Body of pancreas (tissue), 4 donors: ENCODE measurements around the gene PDHB. TPM values are rescaled to one million over a fixed set of nuclear protein-coding genes. Genes with fewer than 3 reads are reported as not detected.

ENCODE experiments used
- ATAC-seq: fragments of 150-250 bp; one replicate; pipeline ENCODE4 v1.9.1; 2016
- DNase-seq, 4 donors: peaks; one replicate each; pipeline ENCODE4 v3.0.0-alpha.2; 2019
- H3K27ac ChIP-seq, 4 donors: fragments of 200-600 bp; sonication (generic); 1 replicate in 3 of 4; 2 replicates in 1 of 4; pipeline versions ENCODE4 v1.5.1 to v1.6.1; 2016 to 2019; ENCODE audit warnings: mild to moderate bottlenecking in 1 of 4, mixed read lengths in 1 of 4, moderate library complexity in 1 of 4
- H3K27me3 ChIP-seq, 2 donors: fragments of 200-600 bp; sonication (generic); one replicate each; pipeline ENCODE4 v1.6.0; 2016; ENCODE audit warnings: mild to moderate bottlenecking in 1 of 2
- H3K36me3 ChIP-seq, 2 donors: fragments of 200-600 bp; sonication (generic); replicated peaks in 1 of 2; 2 replicates each; pipeline ENCODE4 v1.5.1; 2016; ENCODE audit warnings: low read depth in 2 of 2; ENCODE audit not compliant: insufficient read depth in 1 of 2
- H3K4me1 ChIP-seq: fragments of 200-600 bp; sonication (generic); one replicate; pipeline ENCODE4 v1.6.0; 2016
- H3K4me3 ChIP-seq, 2 donors: fragments of 200-600 bp; sonication (generic); 1 replicate in 1 of 2; 2 replicates in 1 of 2; pipeline ENCODE4 v1.5.1; 2016 to 2019
- H3K9me3 ChIP-seq, 3 donors: fragments of 200-600 bp; sonication (generic); 1 replicate in 2 of 3; 2 replicates in 1 of 3; pipeline ENCODE4 v1.5.1; 2016
- CTCF ChIP-seq, 7 experiments: fragments of 450-650 bp in 4 of 7; fragments of 200-600 bp in 3 of 7; sonication (generic) in 3 of 7; IDR thresholded peaks; one replicate each; pipeline ENCODE4 v1.5.1; 2016 to 2019; ENCODE audit warnings: antibody characterized with exemption in 7 of 7
- POLR2A ChIP-seq, 3 donors: fragments of 450-650 bp; IDR thresholded peaks; one replicate each; pipeline ENCODE4 v1.6.1; 2016; ENCODE audit warnings: antibody characterized with exemption in 3 of 3, mild to moderate bottlenecking in 2 of 3
- WGBS, 2 donors: methylation state at CpG; one replicate each; pipeline ENCODE4 v1.1.5; 2017; 5-methylcytosine and 5-hydroxymethylcytosine counted together
- intact Hi-C: fragments of 100-400 bp; cut with DNase I; formaldehyde crosslinking; loops from one replicate; pipeline ENCODE4 v1.15.1; 2023
- total RNA-seq, 2 donors: library from RNA; depleted of rRNA; stranded (reverse); fragments of >200 nt; gene quantifications; one replicate each; pipeline ENCODE4 v1.1.0, GENCODE V29; 2016

PDHB gene
- total RNA-seq, 2 donors from 2014 or later, result 23.4 to 32.7 TPM

GRCh38 chr3:58377750-58378149 is 55.9 kb downstream of the PDHB start:
- TF ChIP-seq CTCF (IDR thresholded peaks at IDR 0.05), result no peak
- no peak for TF ChIP-seq POLR2A (IDR thresholded peaks at IDR 0.05)
- H3K36me3 ChIP-seq, result no peaks in the 10 kb centered on the region
- no peaks in the 10 kb centered on the region for H3K9me3 ChIP-seq
- H3K27me3 ChIP-seq, result no peaks in the 10 kb centered on the region
- H3K4me3 ChIP-seq, result no peak overlapping the region
- H3K4me1 ChIP-seq, result peaks cover 7% of the 10 kb centered on the region
- 79 to 83% methylated on average over 4 of the region's 4 CpGs for WGBS, 2 donors
- H3K27ac ChIP-seq, result no peak overlapping the region
- DNase-seq (no peak), ATAC-seq (no peak)
- intact Hi-C loops, result no loop called here

Other genes with a start within 250 kb of the PDHB start
- 1 to 10 TPM in 1 of 2 donors, not detected in 1; 2.1 TPM for gene DNASE1L3, start 222.9 kb downstream of the PDHB start, total RNA-seq
- 1 to 10 TPM; 5.3 to 6.2 TPM for gene ABHD6, start 196.0 kb downstream of the PDHB start, total RNA-seq
- 1 to 10 TPM; 3.6 to 4.3 TPM for gene RPP14, start 127.6 kb downstream of the PDHB start, total RNA-seq
- gene HTD2, start 127.3 kb downstream of the PDHB start, total RNA-seq, result 1 to 10 TPM in 1 of 2 donors, under 1 TPM in 1; 0.99 to 4.9 TPM
- gene PXK, start 100.9 kb downstream of the PDHB start, total RNA-seq, result 10 to 100 TPM in 1 of 2 donors, 1 to 10 TPM in 1; 8.2 to 12.7 TPM
- 10 to 100 TPM in 1 of 2 donors, 1 to 10 TPM in 1; 1.3 to 13.0 TPM for gene KCTD6, start 58.3 kb upstream of the PDHB start, total RNA-seq
- gene ACOX2, start 103.4 kb upstream of the PDHB start, total RNA-seq, result 1 to 10 TPM; 2.3 to 5.9 TPM
- gene FAM107A, start 143.6 kb upstream of the PDHB start, total RNA-seq, result 10 to 100 TPM; 14.5 to 26.4 TPM
- 1 to 10 TPM in 1 of 2 donors, not detected in 1; 1.8 TPM for gene FAM3D, start 232.9 kb upstream of the PDHB start, total RNA-seq